ENCODE data around the gene MCOLN3. TPM values are rescaled to one million over a fixed set of nuclear protein-coding genes. Genes with fewer than 3 reads are reported as not detected.

Gene MCOLN3
- total and polyA plus RNA-seq, 8 donors = 1.2 to 8.1 (median 1.8) TPM

DNA sequence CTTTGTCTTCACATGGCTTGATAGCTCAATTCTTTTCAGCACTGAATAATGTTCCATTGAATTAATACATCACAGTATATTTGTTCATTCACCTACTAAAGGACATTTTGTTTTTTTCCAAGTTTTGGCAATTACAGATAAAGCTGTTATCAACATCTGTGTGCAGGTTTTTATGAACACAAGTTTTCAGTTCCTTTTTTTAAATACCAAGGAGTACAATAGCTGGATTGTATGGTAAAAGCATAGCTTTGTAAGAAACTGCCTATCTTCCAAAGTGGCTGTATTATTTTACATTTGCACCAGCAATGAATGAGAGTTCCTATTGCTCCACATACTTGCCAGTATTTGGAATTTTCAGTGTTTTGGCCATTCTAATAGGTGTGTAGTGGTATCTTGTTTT is 46.6 kb downstream of the MCOLN3 start:
- H3K4me3 ChIP-seq = no peak overlapping the region
- H3K27ac ChIP-seq = no peak overlapping the region
- H3K9me3 ChIP-seq = peaks cover 0 to 3% of the 10 kb centered on the region in 2 donors
- H3K27me3 ChIP-seq = peaks cover 11 to 61% of the 10 kb centered on the region in 2 donors
- intact Hi-C loops (cut with DNase I) = no loop called here
- peaks cover 10 to 22% of the 10 kb centered on the region in 2 donors for H3K4me1 ChIP-seq
- no peaks in the 10 kb centered on the region for H3K36me3 ChIP-seq
- TF ChIP-seq, protein P1, sequence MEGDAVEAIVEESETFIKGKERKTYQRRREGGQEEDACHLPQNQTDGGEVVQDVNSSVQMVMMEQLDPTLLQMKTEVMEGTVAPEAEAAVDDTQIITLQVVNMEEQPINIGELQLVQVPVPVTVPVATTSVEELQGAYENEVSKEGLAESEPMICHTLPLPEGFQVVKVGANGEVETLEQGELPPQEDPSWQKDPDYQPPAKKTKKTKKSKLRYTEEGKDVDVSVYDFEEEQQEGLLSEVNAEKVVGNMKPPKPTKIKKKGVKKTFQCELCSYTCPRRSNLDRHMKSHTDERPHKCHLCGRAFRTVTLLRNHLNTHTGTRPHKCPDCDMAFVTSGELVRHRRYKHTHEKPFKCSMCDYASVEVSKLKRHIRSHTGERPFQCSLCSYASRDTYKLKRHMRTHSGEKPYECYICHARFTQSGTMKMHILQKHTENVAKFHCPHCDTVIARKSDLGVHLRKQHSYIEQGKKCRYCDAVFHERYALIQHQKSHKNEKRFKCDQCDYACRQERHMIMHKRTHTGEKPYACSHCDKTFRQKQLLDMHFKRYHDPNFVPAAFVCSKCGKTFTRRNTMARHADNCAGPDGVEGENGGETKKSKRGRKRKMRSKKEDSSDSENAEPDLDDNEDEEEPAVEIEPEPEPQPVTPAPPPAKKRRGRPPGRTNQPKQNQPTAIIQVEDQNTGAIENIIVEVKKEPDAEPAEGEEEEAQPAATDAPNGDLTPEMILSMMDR (IDR thresholded peaks at IDR 0.05) = no peak
- ATAC-seq (no peak), DNase-seq (no peak)

DNA sequence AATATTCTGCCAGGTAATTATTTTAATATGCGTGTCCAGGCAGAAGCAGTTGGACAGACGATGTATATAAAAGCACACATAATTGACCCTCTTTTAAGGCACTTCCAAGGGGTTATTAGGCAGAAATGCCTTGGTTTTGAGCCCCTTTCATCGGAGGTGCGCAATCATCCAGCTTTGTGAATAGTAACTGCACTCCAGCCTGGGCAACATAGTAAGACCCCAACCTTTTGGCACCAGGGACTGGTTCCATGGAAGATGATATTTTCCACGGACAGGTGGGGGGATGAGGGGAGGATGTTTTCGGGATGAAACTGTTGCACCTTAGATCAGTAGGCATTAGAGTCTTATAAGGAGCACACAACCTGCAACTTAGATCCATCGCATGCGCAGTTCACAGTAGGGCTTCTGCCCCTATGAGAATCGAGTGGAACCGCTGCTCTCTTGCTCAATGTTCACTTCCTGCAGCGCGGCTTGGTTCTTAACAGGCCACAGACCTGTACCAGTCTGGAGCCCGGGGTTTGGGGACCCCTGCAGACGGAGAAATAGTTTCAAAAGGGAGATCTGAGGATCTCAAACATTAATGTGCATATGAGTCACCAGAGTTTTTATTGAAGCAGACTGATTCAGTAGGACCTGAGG is 49.5 kb downstream of the MCOLN3 start:
- Histone ChIP-seq H3K36me3 (no peaks in the 10 kb centered on the region), H3K4me3 (peak overlapping the region in 1 of 2 donors; percentile 56), H3K4me1 (peaks cover 10 to 26% of the 10 kb centered on the region in 2 donors), H3K9me3 (no peaks in the 10 kb centered on the region), H3K27ac (no peak overlapping the region), H3K27me3 (peaks cover 11 to 73% of the 10 kb centered on the region in 2 donors)
- ATAC-seq (no peak), DNase-seq (no peak)
- TF ChIP-seq, protein P1 (IDR thresholded peaks at IDR 0.05) = no peak
- intact Hi-C loops (cut with DNase I) = no loop called here

DNA sequence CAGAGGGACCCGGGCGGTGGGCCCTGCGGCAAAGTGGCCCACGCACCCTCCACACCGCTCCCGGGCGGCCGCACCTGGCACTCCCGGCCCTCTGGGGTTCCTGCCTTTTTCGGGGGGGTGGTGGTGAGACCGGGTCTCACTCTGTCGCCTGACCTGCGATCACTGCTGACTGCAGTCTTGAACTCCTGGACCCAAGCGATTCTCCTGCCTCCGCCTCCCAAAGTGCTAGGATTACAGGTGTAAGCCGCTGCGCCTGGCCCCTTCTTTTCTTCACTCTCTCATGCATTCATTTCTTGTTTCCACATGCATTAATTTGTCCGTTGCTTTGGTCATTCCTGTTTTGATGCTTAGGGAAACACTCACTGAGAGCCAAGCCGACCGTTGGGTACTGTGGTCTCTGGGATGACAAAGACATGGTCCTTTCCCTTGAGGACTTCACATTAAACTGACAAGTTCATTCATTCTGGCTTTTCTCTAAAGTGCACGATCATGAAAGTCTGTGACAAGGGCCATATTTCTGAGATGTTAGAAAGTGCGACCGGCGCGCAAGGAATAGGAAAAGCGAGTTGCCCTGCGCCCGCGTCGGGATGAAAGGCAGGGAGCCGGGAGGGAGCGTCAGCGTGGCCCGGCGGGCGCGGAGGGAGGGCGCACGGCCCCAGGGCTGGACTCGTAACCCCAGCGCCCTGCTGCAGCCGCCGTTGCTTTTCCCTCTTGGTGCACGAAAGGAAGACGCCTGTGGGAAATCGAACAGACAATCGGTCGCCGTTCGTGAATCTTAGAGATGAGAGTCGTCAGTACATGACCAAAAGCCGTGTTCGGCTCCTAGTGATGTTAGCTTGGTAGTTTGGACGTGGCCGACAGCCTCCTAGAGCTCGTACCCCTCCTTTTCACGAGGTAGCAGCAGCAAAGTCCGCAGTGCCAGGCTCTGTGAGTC is 50.4 kb downstream of the MCOLN3 start:
- H3K4me1 ChIP-seq = peaks cover 10 to 26% of the 10 kb centered on the region in 2 donors
- H3K9me3 ChIP-seq = no peaks in the 10 kb centered on the region
- TF ChIP-seq, protein P1 (IDR thresholded peaks at IDR 0.05) = no peak
- peak; percentile 48 for ATAC-seq
- H3K27ac ChIP-seq = no peak overlapping the region
- intact Hi-C loops (cut with DNase I) = no loop called here
- peaks cover 11 to 68% of the 10 kb centered on the region in 2 donors for H3K27me3 ChIP-seq
- peak in 1 of 4 donors; percentile 51 for DNase-seq
- H3K36me3 ChIP-seq = no peaks in the 10 kb centered on the region
- H3K4me3 ChIP-seq = peak overlapping the region; percentile 56 to 60

DNA sequence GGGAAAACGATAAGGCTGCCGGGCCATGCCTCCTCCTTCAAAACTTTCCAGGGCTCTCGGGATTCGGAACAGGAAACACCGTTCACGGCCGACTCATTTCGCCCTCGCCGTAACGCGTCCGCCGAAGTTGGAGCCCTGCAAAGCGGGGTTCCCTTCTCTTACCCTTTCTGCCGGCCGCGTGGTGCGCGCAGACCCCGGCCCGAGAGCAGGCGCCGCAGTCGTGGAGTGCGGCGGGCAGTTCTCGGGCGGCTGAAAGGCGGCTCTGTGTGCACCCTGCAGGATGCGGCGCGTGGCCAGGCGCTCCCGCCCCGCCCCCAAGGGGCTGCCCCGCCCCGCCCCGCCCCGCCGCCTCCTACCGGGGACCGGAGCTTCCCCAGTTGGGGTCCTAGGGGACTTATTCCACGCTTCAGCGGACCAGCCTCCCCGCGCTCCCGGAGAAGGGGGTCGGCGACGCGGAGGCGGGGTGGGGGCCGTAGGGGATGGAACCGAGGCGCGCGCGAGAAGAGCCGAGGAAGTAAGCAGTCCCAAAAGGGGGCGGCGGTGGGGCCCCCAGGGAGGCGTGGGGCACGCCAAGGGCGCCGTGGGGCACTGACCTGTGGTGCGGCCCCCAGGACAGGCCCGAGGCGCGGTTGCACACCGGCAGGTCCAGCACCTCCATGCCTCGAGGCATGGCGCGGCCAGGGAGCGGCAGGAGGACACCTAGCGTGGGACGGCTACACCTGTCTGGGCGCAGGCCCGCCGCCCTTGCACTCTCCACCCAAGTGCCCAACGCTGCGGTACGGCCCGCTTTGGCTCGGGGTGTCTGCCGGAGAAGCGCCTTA is 51.2 kb downstream of the MCOLN3 start, which contains the start of gene MCOLN2:
TSS of gene MCOLN2 (minus strand) at position 268 of the 821 bp plus-strand sequence. CDS start at position 27, 241 bp downstream.
- TF ChIP-seq, protein P1 (IDR thresholded peaks at IDR 0.05) = no peak
- Histone ChIP-seq H3K27ac (no peak within 1 kb of the TSS), H3K27me3 (peaks cover 6 to 62% of the 10 kb centered on the region in 2 donors), H3K4me1 (peaks cover 10 to 26% of the 10 kb centered on the region in 2 donors), H3K9me3 (no peaks in the 10 kb centered on the region), H3K4me3 (peak within 1 kb of the TSS; percentile 56 to 60), H3K36me3 (no peaks in the 10 kb centered on the region)
- peak in 3 of 4 donors; percentile 39 to 84 (median 43) for DNase-seq
- peak; percentile 97 for ATAC-seq
- intact Hi-C loops (cut with DNase I) = no loop called here

Measured in left lung (tissue), 10 donors.